Endothelial cell of coronary artery (primary cell): ENCODE measurements around the gene DLX1. TPM values are rescaled to one million over a fixed set of nuclear protein-coding genes. Genes with fewer than 3 reads are reported as not detected.

Experiments
- total RNA-seq: library from RNA; depleted of rRNA; stranded (reverse); fragments of >200 nt; gene quantifications from 2 replicates; pipeline ENCODE4 v1.2.3, GENCODE V29; 2014

Gene DLX1
- total RNA-seq, result under 0.01 TPM in 2 replicates

DNA sequence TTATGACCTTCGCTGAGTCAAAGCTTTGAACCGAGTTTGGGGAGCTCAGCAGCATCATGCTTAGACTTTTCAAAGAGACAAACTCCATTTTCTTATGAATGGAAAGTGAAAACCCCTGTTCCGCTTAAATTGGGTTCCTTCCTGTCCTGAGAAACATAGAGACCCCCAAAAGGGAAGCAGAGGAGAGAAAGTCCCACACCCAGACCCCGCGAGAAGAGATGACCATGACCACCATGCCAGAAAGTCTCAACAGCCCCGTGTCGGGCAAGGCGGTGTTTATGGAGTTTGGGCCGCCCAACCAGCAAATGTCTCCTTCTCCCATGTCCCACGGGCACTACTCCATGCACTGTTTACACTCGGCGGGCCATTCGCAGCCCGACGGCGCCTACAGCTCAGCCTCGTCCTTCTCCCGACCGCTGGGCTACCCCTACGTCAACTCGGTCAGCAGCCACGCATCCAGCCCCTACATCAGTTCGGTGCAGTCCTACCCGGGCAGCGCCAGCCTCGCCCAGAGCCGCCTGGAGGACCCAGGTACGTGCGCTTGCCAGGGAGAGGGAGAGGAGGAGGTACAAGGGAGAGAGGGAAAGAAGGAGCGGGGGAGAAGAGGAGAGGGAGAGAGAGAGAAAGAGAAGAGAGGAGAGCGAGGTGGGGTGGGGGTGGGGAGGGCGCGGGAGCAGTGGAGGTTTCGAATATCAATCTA, at the start of gene DLX1:
DLX1 (plus strand) TSS at position 48 of the 700 bp plus-strand sequence; CDS start at position 219, 171 bp downstream.

DNA sequence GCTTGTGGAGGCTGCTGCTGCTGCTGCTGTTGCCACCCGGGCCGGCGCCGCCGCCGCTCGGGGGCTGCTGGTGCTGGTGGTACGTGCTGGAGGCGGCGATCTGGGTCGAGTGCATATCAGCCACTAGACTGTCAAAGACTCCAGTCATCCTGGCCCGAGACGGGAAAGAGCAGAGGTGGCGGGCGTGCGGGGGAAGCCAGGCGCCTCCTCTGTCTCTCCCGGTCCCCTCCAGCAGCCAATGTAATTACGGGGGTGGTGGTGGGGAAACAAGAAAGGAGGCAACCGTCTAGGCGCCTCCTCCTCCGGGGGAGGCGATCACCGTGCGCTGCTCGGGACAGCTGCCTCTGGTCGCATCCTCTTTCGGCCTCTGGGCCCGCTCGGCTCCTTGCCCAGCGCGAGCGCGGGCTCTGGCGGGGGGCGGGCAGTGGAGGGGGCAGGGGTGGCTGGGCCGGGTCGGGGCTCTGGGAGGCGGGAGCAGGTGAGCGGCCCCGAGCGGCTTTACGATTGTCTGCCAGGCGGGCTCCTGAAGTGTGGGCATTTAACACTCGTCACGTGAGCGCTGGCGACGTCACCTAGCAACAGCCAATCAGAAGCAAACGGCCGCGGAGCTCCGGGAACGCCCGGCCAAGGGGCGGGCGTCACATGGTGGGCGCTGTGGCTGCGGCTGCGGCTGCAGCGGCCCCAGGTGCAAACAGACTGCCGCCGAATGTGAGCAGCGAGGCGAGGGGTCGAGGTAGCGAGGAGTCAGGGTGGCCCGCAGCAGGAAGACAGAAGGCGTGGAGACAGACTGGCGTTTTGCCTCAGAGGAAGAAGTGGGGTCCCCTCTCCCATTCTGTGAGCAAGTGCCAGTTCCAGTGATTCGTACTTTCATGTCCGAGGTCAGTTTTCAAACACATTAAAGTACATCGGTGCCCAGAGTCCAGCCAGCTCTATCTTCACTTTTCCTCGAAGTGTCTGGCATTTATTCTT, 17.4 kb downstream of the DLX1 start, which contains the start of gene DLX2:
DLX2 (minus strand) TSS at position 510 of the 969 bp plus-strand sequence; CDS start at position 148, 362 bp downstream.

Other genes with a start within 250 kb of the DLX1 start
- 13.1 and 13.2 TPM in 2 replicates for gene SLC25A12, start 191.3 kb upstream of the DLX1 start, total RNA-seq
- gene HAT1, start 163.0 kb upstream of the DLX1 start, total RNA-seq, result 29.8 and 39.5 TPM in 2 replicates
- 3.1 and 3.7 TPM in 2 replicates for gene METAP1D, start 85.6 kb upstream of the DLX1 start, total RNA-seq
- gene DLX2, start 17.4 kb downstream of the DLX1 start, total RNA-seq, result not detected in 2 replicates